ENCODE measurements around the gene SLC9C2.

- TF ChIP-seq CTCF (conservative IDR thresholded peaks at IDR 0.05) (no peak), EZH2 (IDR thresholded peaks at IDR 0.05; ENCODE audit: low read depth) (no peak)
These were observed 95.5 kb downstream of the SLC9C2 start for GRCh38 chr1:173507205-173507846.
